GM12872 (cell line): ENCODE measurements around the gene C4orf50.

Source experiments
- TF ChIP-seq, protein P1 (sequence below): IDR thresholded peaks from 3 replicates; pipeline ENCODE4 v1.5.1; 2011; ENCODE audit warnings: low read depth, mild to moderate bottlenecking, low read length, moderate library complexity; ENCODE audit not compliant: insufficient read depth

The C4orf50 gene

DNA sequence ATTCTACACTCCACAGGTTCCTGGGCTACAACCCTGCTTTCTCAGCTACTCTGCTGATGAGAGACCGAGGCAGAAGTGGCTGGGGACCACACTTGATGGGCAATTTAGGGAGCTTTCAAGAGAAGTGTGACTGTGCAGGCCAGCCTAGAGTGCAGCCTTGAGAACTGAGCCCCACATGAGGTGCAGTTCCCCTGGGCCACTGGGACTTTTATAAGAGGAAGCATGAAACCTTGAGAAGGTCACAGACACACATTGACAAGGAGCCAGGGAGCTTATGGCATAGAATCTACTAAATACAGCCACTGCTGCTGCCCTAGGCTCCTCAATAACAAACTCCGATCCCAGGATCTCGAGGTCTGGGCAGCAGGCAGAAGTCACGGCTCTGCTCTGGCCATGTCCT, 13.1 kb downstream of the C4orf50 start:
- TF ChIP-seq, protein P1, sequence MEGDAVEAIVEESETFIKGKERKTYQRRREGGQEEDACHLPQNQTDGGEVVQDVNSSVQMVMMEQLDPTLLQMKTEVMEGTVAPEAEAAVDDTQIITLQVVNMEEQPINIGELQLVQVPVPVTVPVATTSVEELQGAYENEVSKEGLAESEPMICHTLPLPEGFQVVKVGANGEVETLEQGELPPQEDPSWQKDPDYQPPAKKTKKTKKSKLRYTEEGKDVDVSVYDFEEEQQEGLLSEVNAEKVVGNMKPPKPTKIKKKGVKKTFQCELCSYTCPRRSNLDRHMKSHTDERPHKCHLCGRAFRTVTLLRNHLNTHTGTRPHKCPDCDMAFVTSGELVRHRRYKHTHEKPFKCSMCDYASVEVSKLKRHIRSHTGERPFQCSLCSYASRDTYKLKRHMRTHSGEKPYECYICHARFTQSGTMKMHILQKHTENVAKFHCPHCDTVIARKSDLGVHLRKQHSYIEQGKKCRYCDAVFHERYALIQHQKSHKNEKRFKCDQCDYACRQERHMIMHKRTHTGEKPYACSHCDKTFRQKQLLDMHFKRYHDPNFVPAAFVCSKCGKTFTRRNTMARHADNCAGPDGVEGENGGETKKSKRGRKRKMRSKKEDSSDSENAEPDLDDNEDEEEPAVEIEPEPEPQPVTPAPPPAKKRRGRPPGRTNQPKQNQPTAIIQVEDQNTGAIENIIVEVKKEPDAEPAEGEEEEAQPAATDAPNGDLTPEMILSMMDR, result no peak

DNA sequence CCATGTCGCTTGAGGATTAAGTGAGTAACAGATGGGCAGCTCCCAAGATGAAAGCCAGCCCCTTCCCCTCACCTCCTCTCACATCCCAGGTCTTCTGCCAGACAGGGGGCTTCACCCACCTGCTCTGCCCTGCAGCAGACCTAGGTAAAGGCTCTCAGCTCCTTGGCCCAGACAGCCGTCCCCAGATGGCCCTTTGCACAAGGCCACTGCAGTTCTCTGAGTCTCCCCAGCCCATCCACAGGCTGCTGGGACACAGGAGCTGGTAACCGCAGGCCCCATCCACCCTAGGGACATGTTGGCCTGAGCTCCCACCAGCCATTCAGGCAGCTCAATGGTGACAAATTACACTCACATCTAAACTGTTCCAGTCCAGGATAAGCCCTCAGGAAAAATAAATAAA, 15.3 kb downstream of the C4orf50 start:
- TF ChIP-seq, protein P1, result no peak

DNA sequence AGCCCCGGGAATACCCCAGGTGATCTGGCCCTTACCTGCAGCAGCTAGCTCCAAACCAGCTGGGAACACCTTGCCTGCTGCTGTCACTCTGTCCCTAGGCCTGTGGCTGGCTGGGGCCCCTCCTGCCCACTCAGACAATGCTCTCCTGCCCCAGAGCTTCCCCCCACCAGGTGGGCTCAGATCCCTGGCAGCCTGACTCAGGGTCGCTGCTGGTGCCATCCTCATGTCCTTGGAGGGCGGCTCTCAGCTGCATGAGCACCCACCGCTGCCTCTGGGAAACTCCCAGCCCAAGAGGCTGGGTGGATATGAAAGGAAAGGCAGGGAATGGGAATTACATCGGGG, 15.8 kb downstream of the C4orf50 start:
- TF ChIP-seq, protein P1, result no peak

DNA sequence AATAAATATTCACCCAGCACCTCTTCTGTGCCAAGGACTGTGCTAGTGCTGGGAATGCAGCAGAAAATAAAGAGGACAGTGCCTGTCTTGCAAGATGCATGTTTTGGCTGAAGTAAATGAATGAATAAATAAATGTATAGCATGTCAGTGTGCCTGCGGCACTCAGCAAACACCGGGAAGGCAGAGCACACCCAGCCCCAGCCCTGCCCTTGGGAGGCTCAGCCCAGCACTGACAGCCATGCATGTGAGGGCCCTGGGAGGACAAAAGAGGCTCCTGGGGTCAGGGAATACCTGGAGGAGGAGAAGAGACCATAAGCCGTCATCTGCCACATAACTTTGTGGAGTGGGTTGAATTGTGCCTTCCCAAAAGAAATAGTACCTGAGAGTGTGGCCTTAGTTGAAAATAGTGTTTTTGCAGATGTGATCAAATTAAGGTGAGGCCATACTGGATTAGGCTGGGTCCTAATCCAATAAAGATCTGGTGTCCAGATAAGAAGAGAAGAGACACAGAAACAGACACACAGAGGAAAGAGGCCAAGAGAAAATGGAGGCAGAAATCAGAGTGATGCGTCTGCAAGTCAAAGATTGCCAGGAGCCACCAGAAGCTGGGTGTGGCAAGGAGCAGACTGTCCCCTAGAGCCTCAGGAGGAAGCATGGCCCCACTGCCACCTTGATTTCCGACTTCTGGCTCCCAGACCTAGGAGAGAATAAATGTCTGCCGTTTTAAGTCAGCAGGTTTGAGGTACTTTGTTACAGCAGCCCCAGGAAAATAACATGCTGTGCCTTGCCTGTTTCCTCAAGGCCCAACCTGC, 16.3 kb downstream of the C4orf50 start:
- TF ChIP-seq, protein P1, result no peak

DNA sequence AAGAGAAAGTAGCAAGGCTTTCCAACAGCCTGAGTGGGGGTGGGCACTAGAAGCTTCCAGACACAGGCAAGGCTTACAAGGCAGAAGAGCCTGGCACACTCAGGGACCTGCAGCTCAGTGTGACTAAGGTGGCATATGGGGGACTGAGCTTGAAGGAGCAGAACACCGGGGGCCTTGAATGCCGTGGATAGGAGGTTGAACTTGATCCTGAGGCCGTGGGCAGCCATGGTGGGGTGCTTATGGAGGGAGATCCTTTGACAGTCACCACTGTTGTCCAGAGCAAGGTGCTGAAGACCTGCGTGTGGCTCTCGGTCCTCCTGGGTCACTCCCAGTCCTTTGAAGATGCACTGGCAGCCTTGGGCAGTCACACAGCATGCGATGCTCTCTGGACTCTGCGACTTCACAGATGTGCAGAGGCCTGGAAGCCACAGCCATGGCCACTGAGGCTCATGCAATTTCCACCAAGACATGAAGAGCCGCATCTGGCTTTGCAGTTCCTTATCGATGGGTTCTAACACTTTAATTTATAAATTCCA, 18.3 kb downstream of the C4orf50 start:
- TF ChIP-seq, protein P1, result no peak

DNA sequence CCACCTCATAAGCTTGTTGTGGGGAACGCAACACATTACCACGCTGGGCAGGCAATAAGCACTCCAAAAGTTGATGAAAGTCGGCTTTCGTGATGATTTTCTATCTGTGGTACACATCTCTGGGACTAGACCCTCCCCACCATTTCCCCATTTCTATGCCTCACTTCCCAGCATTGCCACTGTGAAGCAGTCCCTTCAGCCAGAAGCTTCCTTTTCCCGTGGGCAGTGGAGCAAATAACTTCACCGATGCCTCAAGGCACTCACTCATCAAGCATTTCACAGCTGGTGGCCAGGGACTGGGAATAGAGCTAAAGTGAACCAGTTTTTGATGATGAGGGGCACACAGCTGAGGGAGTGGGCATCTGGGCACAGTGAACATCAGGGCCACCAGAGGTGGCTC, 18.9 kb downstream of the C4orf50 start:
- TF ChIP-seq, protein P1, result no peak

DNA sequence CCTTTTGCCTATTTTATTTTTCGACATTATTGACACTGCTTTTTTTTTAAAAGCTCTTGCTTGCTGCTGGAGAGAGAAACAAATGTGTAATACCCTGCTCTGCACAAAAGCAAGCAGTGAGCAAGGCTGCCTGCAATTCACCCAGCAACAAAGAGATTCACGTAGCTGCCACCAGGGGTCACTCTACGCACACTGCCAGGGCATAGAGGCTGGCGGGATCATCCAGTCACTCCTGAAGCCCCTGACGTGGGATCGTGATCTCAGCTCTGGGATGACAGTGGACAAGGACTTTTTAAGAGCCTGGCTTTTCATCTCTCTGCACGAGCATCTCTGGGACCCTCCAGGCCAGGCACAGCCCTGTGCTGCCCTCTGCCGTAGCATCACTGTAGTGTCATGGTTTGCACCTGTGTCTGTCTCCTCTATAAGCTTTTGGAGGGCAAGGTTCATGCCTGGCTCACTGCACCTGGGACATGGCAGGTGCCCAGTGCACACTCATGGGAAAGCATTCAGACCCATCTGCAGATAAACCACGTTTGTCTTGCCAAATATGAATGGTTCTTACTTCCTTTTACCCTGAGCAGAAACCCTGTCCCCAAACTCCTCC, 19.8 kb downstream of the C4orf50 start:
- TF ChIP-seq, protein P1, result peak; percentile 98
